GM12878 (cell line): Measurements from ENCODE around the gene IRF2BP1. TPM values are rescaled to one million over a fixed set of nuclear protein-coding genes. Genes with fewer than 3 reads are reported as not detected.

Experiments used
- DPF2 ChIP-seq: fragments of 450-650 bp; IDR thresholded peaks from 2 replicates; pipeline ENCODE4 v1.6.1; 2017; ENCODE audit warnings: mild to moderate bottlenecking
- EGR1 ChIP-seq, 2 experiments: IDR thresholded peaks; 1 replicate in 1 of 2; 2 replicates in 1 of 2; pipeline ENCODE4 v1.6.1; 2011 to 2012; ENCODE audit warnings: low read depth in 2 of 2, low read length in 2 of 2, borderline replicate concordance in 1 of 2, mild to moderate bottlenecking in 1 of 2, moderate library complexity in 1 of 2
- HCFC1 ChIP-seq: fragments of 150-350 bp; IDR thresholded peaks from 2 replicates; pipeline ENCODE4 v1.6.1; 2014; ENCODE audit warnings: low read length
- LARP7 ChIP-seq: fragments of 450-650 bp; IDR thresholded peaks from 2 replicates; pipeline ENCODE4 v1.6.1; 2017; ENCODE audit warnings: mild to moderate bottlenecking
- NFXL1 ChIP-seq: fragments of 450-650 bp; IDR thresholded peaks from 2 replicates; pipeline ENCODE4 v1.6.1; 2017; ENCODE audit warnings: antibody characterized with exemption, mild to moderate bottlenecking, borderline replicate concordance
- RUNX3 ChIP-seq: IDR thresholded peaks from 2 replicates; pipeline ENCODE4 v1.6.1; 2012; ENCODE audit warnings: low read length, inconsistent platforms
- SPI1 ChIP-seq: IDR thresholded peaks from 2 replicates; pipeline ENCODE4 v1.6.1; 2011; ENCODE audit warnings: low read depth, mild to moderate bottlenecking, low read length, moderate library complexity, borderline replicate concordance; ENCODE audit not compliant: insufficient read depth
- ZBED1 ChIP-seq: IDR thresholded peaks from 2 replicates; pipeline ENCODE4 v1.6.1; 2016; ENCODE audit warnings: borderline replicate concordance
- polyA plus RNA-seq, 11 experiments: library from polyadenylated mRNA; depleted of rRNA in 4 of 11; unstranded in 6 of 11; stranded (reverse) in 5 of 11; fragments of >200 nt; fragmentation: Nextera tagmentation in 4 of 11; fragmentation: Illumina TruSeq in 1 of 11; extraction: Ambion mirVana in 4 of 11; extraction: Trizol in 1 of 11; gene quantifications; 1 replicate in 1 of 11; 2 replicates in 10 of 11; pipeline versions ENCODE4 v1.2.1 to v1.2.3, GENCODE V29; 2011 to 2016; ENCODE audit warnings: inconsistent platforms in 2 of 11, missing spikeins in 2 of 11, low read depth in 1 of 11
- total RNA-seq, 4 experiments: library from RNA; depleted of rRNA in 3 of 4; stranded (reverse); fragments of >200 nt in 3 of 4; fragmentation: Illumina TruSeq in 1 of 4; extraction: Trizol in 1 of 4; gene quantifications; 2 replicates each; pipeline versions ENCODE4 v1.2.1 to v1.2.3, GENCODE V29; 2013 to 2021
- TF ChIP-seq, protein P1 (sequence below): fragments of 450-650 bp; IDR thresholded peaks from 2 replicates; pipeline ENCODE4 v1.6.1; 2017; ENCODE audit warnings: mild to moderate bottlenecking, moderate library complexity
- TF ChIP-seq, protein P2 (sequence below): fragments of 450-650 bp; conservative IDR thresholded peaks from 2 replicates; pipeline ENCODE4 v1.6.1; 2017; ENCODE audit warnings: mild to moderate bottlenecking, moderate library complexity
- TF ChIP-seq, protein P3 (sequence below): fragments of 150-350 bp; IDR thresholded peaks from 2 replicates; pipeline ENCODE4 v1.6.1; 2014; ENCODE audit warnings: mild to moderate bottlenecking, low read depth, low read length
- TF ChIP-seq, protein P4 (sequence below): fragments of 450-650 bp; formaldehyde crosslinking; IDR thresholded peaks from 2 replicates; pipeline ENCODE4 v1.5.0; 2022; ENCODE audit warnings: mild to moderate bottlenecking, missing genetic modification characterization
- TF ChIP-seq, protein P5 (sequence below): IDR thresholded peaks from 2 replicates; pipeline ENCODE4 v1.6.1; 2011; ENCODE audit warnings: borderline replicate concordance, low read depth, mild to moderate bottlenecking, moderate library complexity, low read length; ENCODE audit not compliant: insufficient read depth, poor library complexity, severe bottlenecking

The IRF2BP1 gene
- total and polyA plus RNA-seq, 10 of the 15 experiments (the other 5 are each of a cell fraction or from before 2014, with no cell fraction given): 0.31 to 24.4 (median 4.4) TPM

DNA sequence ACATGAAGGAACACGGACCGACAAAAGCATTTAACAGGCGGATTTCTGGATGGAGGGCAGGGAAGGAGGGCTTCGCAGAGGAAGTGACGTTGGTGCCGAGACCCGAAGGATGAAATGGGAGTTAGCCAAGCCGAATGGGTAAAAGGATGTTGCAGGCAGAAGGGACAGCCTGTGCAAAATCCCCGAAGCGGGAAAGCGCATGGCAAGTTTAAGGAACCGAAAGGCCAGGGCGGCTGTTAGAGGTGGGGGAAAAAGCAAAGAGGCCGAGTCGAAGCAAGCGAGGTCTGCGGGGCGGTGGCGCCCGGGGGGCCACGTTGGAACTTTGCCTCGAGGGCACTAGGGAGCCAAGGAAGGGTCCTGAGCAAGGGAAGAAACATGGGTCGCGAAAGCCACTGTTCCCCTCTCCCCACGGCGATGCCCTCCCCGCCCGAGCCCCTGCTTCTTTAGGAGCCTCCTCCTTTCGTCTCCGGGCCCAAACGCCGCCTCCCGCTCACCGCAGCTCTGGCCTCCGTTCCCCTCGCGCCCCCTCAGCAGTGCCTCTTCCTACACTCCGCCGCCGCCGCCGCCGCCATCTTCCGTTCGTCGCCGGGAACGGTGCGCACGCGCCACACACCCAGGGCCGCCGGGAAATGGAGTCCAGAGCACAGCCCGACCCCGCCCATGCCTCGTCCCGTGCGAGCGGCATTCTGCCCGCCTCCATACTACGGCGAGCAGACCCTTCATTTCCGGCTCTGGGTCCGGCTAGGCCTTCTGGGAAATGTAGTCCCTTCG lies 23.2 kb downstream of the IRF2BP1 start, which contains the start of gene SYMPK (continued):
- TF ChIP-seq, protein P1, sequence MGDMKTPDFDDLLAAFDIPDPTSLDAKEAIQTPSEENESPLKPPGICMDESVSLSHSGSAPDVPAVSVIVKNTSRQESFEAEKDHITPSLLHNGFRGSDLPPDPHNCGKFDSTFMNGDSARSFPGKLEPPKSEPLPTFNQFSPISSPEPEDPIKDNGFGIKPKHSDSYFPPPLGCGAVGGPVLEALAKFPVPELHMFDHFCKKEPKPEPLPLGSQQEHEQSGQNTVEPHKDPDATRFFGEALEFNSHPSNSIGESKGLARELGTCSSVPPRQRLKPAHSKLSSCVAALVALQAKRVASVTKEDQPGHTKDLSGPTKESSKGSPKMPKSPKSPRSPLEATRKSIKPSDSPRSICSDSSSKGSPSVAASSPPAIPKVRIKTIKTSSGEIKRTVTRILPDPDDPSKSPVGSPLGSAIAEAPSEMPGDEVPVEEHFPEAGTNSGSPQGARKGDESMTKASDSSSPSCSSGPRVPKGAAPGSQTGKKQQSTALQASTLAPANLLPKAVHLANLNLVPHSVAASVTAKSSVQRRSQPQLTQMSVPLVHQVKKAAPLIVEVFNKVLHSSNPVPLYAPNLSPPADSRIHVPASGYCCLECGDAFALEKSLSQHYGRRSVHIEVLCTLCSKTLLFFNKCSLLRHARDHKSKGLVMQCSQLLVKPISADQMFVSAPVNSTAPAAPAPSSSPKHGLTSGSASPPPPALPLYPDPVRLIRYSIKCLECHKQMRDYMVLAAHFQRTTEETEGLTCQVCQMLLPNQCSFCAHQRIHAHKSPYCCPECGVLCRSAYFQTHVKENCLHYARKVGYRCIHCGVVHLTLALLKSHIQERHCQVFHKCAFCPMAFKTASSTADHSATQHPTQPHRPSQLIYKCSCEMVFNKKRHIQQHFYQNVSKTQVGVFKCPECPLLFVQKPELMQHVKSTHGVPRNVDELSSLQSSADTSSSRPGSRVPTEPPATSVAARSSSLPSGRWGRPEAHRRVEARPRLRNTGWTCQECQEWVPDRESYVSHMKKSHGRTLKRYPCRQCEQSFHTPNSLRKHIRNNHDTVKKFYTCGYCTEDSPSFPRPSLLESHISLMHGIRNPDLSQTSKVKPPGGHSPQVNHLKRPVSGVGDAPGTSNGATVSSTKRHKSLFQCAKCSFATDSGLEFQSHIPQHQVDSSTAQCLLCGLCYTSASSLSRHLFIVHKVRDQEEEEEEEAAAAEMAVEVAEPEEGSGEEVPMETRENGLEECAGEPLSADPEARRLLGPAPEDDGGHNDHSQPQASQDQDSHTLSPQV: no peak
- TF ChIP-seq RUNX3 (peak; percentile 36; the same call in 1 of the 2 replicates), SPI1 (peak; percentile 78), LARP7 (peak; percentile 89), DPF2 (peak; percentile 88), ZBED1 (no peak), EGR1 (IDR thresholded peaks at IDR 0.05; ENCODE audit: borderline replicate concordance in 1 of 2, low read depth in 2 of 2, low read length in 2 of 2) (0 out of 3 replicates have a peak, but pooled peaks of 1 of the 2 experiments have one; percentile 22), NFXL1 (no peak), HCFC1 (peak; percentile 99)
- TF ChIP-seq, protein P2, sequence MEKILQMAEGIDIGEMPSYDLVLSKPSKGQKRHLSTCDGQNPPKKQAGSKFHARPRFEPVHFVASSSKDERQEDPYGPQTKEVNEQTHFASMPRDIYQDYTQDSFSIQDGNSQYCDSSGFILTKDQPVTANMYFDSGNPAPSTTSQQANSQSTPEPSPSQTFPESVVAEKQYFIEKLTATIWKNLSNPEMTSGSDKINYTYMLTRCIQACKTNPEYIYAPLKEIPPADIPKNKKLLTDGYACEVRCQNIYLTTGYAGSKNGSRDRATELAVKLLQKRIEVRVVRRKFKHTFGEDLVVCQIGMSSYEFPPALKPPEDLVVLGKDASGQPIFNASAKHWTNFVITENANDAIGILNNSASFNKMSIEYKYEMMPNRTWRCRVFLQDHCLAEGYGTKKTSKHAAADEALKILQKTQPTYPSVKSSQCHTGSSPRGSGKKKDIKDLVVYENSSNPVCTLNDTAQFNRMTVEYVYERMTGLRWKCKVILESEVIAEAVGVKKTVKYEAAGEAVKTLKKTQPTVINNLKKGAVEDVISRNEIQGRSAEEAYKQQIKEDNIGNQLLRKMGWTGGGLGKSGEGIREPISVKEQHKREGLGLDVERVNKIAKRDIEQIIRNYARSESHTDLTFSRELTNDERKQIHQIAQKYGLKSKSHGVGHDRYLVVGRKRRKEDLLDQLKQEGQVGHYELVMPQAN: no peak; the same call in none of the 2 replicates
- TF ChIP-seq, protein P3, sequence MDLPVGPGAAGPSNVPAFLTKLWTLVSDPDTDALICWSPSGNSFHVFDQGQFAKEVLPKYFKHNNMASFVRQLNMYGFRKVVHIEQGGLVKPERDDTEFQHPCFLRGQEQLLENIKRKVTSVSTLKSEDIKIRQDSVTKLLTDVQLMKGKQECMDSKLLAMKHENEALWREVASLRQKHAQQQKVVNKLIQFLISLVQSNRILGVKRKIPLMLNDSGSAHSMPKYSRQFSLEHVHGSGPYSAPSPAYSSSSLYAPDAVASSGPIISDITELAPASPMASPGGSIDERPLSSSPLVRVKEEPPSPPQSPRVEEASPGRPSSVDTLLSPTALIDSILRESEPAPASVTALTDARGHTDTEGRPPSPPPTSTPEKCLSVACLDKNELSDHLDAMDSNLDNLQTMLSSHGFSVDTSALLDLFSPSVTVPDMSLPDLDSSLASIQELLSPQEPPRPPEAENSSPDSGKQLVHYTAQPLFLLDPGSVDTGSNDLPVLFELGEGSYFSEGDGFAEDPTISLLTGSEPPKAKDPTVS: no peak
- TF ChIP-seq, protein P4, sequence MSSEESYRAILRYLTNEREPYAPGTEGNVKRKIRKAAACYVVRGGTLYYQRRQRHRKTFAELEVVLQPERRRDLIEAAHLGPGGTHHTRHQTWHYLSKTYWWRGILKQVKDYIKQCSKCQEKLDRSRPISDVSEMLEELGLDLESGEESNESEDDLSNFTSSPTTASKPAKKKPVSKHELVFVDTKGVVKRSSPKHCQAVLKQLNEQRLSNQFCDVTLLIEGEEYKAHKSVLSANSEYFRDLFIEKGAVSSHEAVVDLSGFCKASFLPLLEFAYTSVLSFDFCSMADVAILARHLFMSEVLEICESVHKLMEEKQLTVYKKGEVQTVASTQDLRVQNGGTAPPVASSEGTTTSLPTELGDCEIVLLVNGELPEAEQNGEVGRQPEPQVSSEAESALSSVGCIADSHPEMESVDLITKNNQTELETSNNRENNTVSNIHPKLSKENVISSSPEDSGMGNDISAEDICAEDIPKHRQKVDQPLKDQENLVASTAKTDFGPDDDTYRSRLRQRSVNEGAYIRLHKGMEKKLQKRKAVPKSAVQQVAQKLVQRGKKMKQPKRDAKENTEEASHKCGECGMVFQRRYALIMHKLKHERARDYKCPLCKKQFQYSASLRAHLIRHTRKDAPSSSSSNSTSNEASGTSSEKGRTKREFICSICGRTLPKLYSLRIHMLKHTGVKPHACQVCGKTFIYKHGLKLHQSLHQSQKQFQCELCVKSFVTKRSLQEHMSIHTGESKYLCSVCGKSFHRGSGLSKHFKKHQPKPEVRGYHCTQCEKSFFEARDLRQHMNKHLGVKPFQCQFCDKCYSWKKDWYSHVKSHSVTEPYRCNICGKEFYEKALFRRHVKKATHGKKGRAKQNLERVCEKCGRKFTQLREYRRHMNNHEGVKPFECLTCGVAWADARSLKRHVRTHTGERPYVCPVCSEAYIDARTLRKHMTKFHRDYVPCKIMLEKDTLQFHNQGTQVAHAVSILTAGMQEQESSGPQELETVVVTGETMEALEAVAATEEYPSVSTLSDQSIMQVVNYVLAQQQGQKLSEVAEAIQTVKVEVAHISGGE (CRISPR knock-in tag): no peak
- TF ChIP-seq, protein P5, sequence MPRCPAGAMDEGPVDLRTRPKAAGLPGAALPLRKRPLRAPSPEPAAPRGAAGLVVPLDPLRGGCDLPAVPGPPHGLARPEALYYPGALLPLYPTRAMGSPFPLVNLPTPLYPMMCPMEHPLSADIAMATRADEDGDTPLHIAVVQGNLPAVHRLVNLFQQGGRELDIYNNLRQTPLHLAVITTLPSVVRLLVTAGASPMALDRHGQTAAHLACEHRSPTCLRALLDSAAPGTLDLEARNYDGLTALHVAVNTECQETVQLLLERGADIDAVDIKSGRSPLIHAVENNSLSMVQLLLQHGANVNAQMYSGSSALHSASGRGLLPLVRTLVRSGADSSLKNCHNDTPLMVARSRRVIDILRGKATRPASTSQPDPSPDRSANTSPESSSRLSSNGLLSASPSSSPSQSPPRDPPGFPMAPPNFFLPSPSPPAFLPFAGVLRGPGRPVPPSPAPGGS: no peak
